Measurements from ENCODE around the gene GRIP2.

DNA sequence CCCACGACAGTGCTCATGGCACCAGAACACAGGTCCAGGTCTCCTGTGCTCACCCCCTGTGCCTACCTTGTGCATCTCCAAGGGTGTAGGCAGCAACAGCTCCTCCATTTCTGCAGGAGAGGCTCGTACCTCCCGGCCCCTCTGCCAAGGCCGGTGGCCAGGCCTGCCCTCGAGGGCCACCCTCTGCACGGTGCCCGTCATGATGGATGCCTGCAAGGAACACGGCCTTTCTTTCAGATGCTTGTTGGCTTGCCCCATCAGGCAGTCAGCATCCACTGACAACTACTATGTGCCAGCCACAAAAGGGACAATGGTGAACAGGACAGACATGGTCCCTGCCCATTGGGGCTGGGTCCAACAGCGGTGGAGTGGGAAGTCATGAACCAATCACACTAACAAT is 43.8 kb downstream of the GRIP2 start:
- TF ChIP-seq POLR2A (IDR thresholded peaks at IDR 0.05) (no peak), CTCF (IDR thresholded peaks at IDR 0.05) (no peak)
